ENCODE measurements around the gene SLF1.

DNA sequence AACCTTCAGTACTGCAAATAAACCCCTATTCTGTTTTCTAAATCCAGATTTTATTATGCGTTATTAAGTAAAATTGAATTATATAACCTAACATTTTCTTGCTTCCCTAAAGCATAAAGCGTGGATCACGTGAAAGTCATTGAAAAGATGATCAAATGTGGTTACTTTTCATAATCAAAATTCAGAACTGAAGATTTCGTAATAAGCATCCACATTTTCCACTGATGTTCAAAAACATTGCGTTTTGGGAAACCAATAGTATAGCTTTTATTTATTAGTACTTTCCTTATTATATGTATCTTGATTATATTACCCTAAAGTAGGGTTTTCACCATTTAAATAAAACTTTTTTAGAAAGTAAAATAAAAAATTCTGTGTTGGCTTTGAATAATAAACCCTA is 1.8 kb downstream of the SLF1 start:
- TF ChIP-seq, protein P1, sequence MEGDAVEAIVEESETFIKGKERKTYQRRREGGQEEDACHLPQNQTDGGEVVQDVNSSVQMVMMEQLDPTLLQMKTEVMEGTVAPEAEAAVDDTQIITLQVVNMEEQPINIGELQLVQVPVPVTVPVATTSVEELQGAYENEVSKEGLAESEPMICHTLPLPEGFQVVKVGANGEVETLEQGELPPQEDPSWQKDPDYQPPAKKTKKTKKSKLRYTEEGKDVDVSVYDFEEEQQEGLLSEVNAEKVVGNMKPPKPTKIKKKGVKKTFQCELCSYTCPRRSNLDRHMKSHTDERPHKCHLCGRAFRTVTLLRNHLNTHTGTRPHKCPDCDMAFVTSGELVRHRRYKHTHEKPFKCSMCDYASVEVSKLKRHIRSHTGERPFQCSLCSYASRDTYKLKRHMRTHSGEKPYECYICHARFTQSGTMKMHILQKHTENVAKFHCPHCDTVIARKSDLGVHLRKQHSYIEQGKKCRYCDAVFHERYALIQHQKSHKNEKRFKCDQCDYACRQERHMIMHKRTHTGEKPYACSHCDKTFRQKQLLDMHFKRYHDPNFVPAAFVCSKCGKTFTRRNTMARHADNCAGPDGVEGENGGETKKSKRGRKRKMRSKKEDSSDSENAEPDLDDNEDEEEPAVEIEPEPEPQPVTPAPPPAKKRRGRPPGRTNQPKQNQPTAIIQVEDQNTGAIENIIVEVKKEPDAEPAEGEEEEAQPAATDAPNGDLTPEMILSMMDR (IDR thresholded peaks at IDR 0.05) = no peak
- TF ChIP-seq POLR2A (IDR thresholded peaks at IDR 0.05) = no peak
